ENCODE results near the gene CCDC85C.

- TF ChIP-seq USF2 (IDR thresholded peaks at IDR 0.05; ENCODE audit: low read depth, low read length) (peak; percentile 11; the same call in 1 of the 2 replicates), POLR2A (IDR thresholded peaks at IDR 0.05; ENCODE audit: low read depth, low read length) (peak; percentile 66; the same call in 1 of the 2 replicates), CTCF (conservative IDR thresholded peaks at IDR 0.05; ENCODE audit: low read depth, low read length) (peak; percentile 19; the same call in 1 of the 2 replicates), FOS (IDR thresholded peaks at IDR 0.05; ENCODE audit: low read depth, low read length) (no peak)
Measured at GRCh38 chr14:99479906-99480869, 123.8 kb downstream of the CCDC85C start, which contains the start of gene SETD3.
